Measurements from ENCODE around the gene GAGE2A. TPM values are rescaled to one million over a fixed set of nuclear protein-coding genes. Genes with fewer than 3 reads are reported as not detected.

GAGE2A gene
- total RNA-seq: not detected in 2 replicates

GRCh38 chrX:49589196-49589595 is at the start of gene GAGE2A:
TSS of gene GAGE2A (plus strand) at chrX:49589496. CDS start at chrX:49590651, 1,155 bp downstream.

GRCh38 chrX:49541433-49541832 is 47.9 kb upstream of the GAGE2A start, which contains the start of gene GAGE12D:
TSS of gene GAGE12D (plus strand) at chrX:49541733. CDS start at chrX:49542888, 1,155 bp downstream.

GRCh38 chrX:49550989-49551388 is 38.3 kb upstream of the GAGE2A start, which contains the start of gene GAGE12E:
TSS of gene GAGE12E (plus strand) at chrX:49551289. CDS start at chrX:49552444, 1,155 bp downstream.

GRCh38 chrX:49560542-49560941 is 28.8 kb upstream of the GAGE2A start, which contains the start of gene GAGE12F:
TSS of gene GAGE12F (plus strand) at chrX:49560842. CDS start at chrX:49561997, 1,155 bp downstream.

GRCh38 chrX:49570100-49570499 is 19.2 kb upstream of the GAGE2A start, which contains the start of gene GAGE12G:
TSS of gene GAGE12G (plus strand) at chrX:49570400. CDS start at chrX:49571555, 1,155 bp downstream.

GRCh38 chrX:49579649-49580048 is 9.6 kb upstream of the GAGE2A start, which contains the start of gene GAGE12H:
TSS of gene GAGE12H (plus strand) at chrX:49579949. CDS start at chrX:49581104, 1,155 bp downstream.

GRCh38 chrX:49598720-49599119 is 9.4 kb downstream of the GAGE2A start, which contains the start of gene GAGE1:
TSS of gene GAGE1 (plus strand) at chrX:49599020. CDS start at chrX:49600175, 1,155 bp downstream.

Other genes with a start within 250 kb of the GAGE2A start
- not detected in 2 replicates for gene GAGE12C, start 57.3 kb upstream of the GAGE2A start, total RNA-seq
- gene GAGE12D, start 47.8 kb upstream of the GAGE2A start, total RNA-seq: not detected in 2 replicates
- not detected in 2 replicates for gene GAGE12E, start 38.2 kb upstream of the GAGE2A start, total RNA-seq
- gene GAGE12F, start 28.7 kb upstream of the GAGE2A start, total RNA-seq: not detected in 2 replicates
- gene GAGE12G, start 19.1 kb upstream of the GAGE2A start, total RNA-seq: not detected in 2 replicates
- gene GAGE12H, start 9.5 kb upstream of the GAGE2A start, total RNA-seq: not detected in 2 replicates
- gene GAGE1, start 9.5 kb downstream of the GAGE2A start, total RNA-seq: not detected in 2 replicates
- not detected in 2 replicates for gene PAGE1, start 106.5 kb downstream of the GAGE2A start, total RNA-seq
- not detected in 2 replicates for gene PAGE4, start 239.8 kb downstream of the GAGE2A start, total RNA-seq

Measured in endothelial cell of coronary artery (primary cell).